ENCODE results near the gene FNBP1. TPM values are rescaled to one million over a fixed set of nuclear protein-coding genes. Genes with fewer than 3 reads are reported as not detected.

FNBP1 gene
- total and polyA plus RNA-seq, 5 experiments from 2014 or later, result 130 to 164 (median 143) TPM

DNA sequence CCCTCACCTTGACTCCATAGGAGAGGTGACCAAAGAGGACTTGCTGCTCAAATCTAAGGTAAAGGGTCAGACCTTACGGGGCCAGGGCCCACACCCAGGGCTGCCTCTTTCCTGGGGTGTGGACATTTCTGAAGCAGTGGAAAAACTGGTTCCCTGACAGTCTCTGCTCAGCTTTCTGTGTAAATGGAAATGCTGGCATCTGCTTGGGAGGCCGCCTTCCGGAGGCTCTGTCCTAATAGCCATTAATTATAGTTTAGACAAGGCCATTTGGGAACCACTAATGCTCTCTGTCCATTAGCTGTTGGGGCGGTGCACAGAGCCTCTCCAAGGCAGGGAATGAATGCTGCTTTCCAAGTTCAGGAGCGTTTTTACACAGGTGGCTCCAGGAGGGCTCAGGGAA is 190.4 kb downstream of the FNBP1 start:
- H3K36me3 Mint-ChIP-seq, result peaks cover 3 to 77% (median 44%) of the 10 kb centered on the region in 3 donors
- no peaks in the 10 kb centered on the region for H3K27me3 Mint-ChIP-seq
- no peak overlapping the region for H3K4me3 Mint-ChIP-seq
- H3K9me3 Mint-ChIP-seq, result no peaks in the 10 kb centered on the region
- DNase-seq (no peak), ATAC-seq (no peak)
- H3K27ac Mint-ChIP-seq, result no peak overlapping the region
- POLR2A ChIA-PET, result interaction anchor here (1.3 to 3.5 kb wide), 3 partner anchors 8 to 34 kb away, joined by 3 to 10 read pairs (median 5); no protein-coding TSS in a partner anchor
- H3K4me1 Mint-ChIP-seq, result peaks cover 23 to 90% (median 48%) of the 10 kb centered on the region in 4 donors

DNA sequence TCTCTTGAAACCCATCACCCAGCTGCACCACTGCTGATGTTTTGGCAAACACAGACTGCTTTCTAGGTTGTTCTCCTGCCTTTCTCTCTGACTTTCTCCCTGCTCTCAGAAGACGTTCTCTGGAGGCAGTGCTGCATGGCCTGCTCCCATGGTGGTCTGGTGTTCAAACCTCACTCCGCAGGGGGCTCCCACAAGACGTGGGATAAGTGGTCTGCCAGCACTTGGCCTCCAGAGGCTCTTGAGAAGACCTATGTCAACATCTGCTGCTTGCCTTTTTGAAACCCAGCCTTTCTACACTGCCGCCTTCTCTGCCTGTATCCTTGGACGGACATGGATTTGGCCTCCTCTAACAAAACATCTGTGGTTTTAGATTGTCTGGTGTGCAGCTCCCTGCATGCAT is 191.2 kb downstream of the FNBP1 start:
- POLR2A ChIA-PET, result interaction anchor here (1.1 to 1.8 kb wide), 3 partner anchors 11 to 15 kb away, joined by 4 to 8 read pairs (median 7); no protein-coding TSS in a partner anchor
- Mint-ChIP-seq H3K27me3 (no peaks in the 10 kb centered on the region), H3K4me1 (peaks cover 22 to 88% (median 47%) of the 10 kb centered on the region in 4 donors), H3K36me3 (peaks cover 3 to 72% (median 43%) of the 10 kb centered on the region in 3 donors), H3K9me3 (no peaks in the 10 kb centered on the region), H3K4me3 (peak overlapping the region in 1 of 10 donors; percentile 57), H3K27ac (peak overlapping the region in 8 of 10 donors; percentile 17 to 89 (median 60))
- DNase-seq, result no peak
- ATAC-seq, result no peak

DNA sequence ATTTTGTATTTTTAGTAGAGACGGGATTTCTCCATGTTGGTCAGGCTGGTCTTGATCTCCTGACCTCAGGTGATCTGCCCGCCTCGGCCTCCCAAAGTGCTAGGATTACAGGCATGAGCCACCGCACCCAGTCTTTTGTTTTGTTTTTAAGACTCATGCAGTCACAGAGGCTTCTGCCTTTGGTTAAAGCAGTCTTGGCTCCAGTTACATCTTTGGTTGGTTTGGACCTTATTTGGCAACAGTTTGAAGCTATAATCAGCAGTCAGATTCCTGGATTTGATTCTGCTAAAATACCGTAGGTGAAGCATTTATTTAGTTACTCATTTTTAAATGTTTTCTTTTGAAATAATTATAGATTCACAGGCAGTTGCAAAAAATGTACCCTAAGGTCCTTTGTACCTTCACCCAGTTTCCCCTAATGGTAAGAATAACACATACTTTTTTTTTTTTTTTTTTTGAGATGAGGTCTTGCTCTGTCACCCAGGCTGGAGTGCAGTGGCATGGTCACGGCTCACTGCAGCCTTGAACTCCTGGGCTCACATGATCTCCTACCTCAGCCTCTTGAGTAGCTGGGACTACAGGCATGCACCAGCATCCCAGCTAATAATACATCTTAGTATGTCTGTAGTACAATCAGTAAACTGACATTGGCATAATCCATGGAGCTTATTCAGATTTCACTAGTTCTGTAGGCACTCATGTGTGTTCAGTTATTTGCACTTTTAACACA is 192.0 kb downstream of the FNBP1 start:
- H3K27me3 Mint-ChIP-seq, result no peaks in the 10 kb centered on the region
- POLR2A ChIA-PET, result interaction anchor here (0.7 to 2.7 kb wide), 6 partner anchors 12 to 251 kb away, joined by 3 to 15 read pairs (median 6); partner anchors contain the start of genes C9orf78 and USP20
- H3K4me3 Mint-ChIP-seq, result no peak overlapping the region
- peaks cover 3 to 67% (median 41%) of the 10 kb centered on the region in 3 donors for H3K36me3 Mint-ChIP-seq
- H3K27ac Mint-ChIP-seq, result peak overlapping the region in 6 of 10 donors; percentile 21 to 89 (median 62)
- H3K4me1 Mint-ChIP-seq, result peaks cover 20 to 83% (median 45%) of the 10 kb centered on the region in 4 donors
- ATAC-seq (peak in 1 of 2 donors; percentile 19), DNase-seq (no peak)
- no peaks in the 10 kb centered on the region for H3K9me3 Mint-ChIP-seq

DNA sequence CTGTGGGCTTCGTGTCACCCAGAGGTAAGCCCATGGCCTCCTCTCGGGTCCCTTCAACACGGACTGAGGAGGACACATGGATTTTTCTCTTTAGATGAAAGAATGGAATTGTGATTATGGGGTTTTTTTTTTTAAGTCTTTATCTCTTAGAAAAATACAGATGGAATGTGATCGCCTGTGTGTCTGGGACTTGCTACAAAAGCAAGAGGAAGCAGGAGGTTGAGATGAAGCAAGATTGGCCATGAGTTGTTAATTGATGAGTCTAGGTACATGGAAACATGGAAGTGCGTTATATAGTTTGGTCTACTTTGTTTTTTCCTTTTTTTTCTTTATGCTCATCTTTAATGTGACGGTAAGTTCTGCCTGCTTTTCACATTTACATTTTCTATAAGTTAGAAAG is 193.1 kb downstream of the FNBP1 start:
- ATAC-seq, result no peak
- POLR2A ChIA-PET, result interaction anchor here (1.0 to 2.7 kb wide), 4 partner anchors 12 to 16 kb away, joined by 3 to 15 read pairs (median 3); partner anchors contain the start of genes C9orf78 and USP20
- H3K4me3 Mint-ChIP-seq, result peak overlapping the region in 3 of 10 donors; percentile 27 to 36 (median 35)
- peaks cover 3 to 60% (median 36%) of the 10 kb centered on the region in 3 donors for H3K36me3 Mint-ChIP-seq
- H3K27me3 Mint-ChIP-seq, result no peaks in the 10 kb centered on the region
- H3K4me1 Mint-ChIP-seq, result peaks cover 23 to 82% (median 43%) of the 10 kb centered on the region in 4 donors
- H3K27ac Mint-ChIP-seq, result peak overlapping the region in 6 of 10 donors; percentile 6 to 83 (median 56)
- H3K9me3 Mint-ChIP-seq, result no peaks in the 10 kb centered on the region
- no peak for DNase-seq

DNA sequence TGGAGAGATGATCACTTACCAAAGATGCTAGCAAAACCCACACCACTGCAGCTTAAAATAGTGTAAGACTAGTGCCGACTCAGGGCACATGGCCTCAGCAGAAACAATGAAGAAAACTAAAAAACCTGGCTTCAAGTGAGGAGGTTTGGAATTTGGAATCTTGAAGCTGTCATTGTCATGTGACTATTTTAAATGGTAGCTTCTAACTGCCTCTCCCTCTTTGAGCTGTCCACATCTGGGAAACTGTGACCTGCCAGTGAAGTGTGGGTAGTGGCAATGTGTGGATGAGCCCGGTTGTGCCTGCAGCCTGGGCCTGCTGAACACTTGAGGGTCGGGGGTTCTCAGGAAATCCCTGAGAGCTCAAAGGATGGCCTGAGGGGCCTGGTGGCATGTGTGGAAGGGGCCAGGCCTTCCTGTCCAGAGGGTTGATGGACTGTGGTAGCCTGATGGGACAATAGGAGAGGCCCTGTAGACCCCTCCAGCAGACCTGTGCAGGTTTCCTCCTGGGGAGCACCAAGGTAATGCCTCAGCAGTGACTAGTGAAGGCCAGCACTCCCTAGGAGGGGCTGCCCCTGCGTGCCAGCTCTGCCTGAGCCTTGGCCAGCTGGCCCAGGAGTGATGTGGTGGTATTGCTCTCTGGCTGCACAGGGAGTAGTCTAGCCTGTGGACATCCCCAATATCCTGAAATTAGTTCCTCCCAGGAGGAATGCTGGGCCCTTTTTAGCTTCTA is 194.1 kb downstream of the FNBP1 start:
- no peak overlapping the region for H3K4me3 Mint-ChIP-seq
- H3K27ac Mint-ChIP-seq, result peak overlapping the region in 3 of 10 donors; percentile 24 to 56 (median 43)
- H3K36me3 Mint-ChIP-seq, result peaks cover 0 to 57% (median 30%) of the 10 kb centered on the region in 3 donors
- no peaks in the 10 kb centered on the region for H3K27me3 Mint-ChIP-seq
- ATAC-seq (no peak), DNase-seq (no peak)
- POLR2A ChIA-PET, result interaction anchor here (1.0 to 2.7 kb wide), 5 partner anchors 9 to 17 kb away, joined by 3 to 15 read pairs (median 3); partner anchors contain the start of genes C9orf78 and USP20
- H3K9me3 Mint-ChIP-seq, result no peaks in the 10 kb centered on the region
- H3K4me1 Mint-ChIP-seq, result peaks cover 16 to 76% (median 34%) of the 10 kb centered on the region in 4 donors

DNA sequence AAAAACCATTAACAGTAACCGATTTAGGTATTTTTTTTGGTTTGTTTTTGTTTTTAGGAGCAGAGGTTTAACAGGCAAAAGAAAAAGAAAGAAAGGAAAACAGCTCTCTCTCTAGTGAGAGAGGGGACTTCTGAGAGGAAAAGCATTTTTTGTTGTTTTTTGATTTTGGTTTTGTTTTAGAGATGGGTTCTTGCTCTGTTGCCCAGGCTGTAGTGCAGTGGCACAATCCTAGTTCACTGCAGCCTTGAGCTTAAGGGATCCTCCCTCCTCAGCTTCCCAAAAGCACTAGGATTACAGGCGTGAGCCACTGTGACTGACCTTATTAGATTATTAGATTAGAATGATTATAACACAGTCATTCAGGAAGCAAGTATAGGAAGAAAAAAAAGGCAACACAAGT is 197.6 kb downstream of the FNBP1 start:
- H3K36me3 Mint-ChIP-seq, result peaks cover 0 to 48% (median 8%) of the 10 kb centered on the region in 3 donors
- no peaks in the 10 kb centered on the region for H3K9me3 Mint-ChIP-seq
- H3K27me3 Mint-ChIP-seq, result no peaks in the 10 kb centered on the region
- ATAC-seq (peak in 1 of 2 donors; percentile 41), DNase-seq (no peak)
- POLR2A ChIA-PET, result interaction anchor here (1.4 to 2.4 kb wide), 2 partner anchors 7 to 18 kb away, joined by 4 to 5 read pairs; no protein-coding TSS in a partner anchor
- H3K4me3 Mint-ChIP-seq, result peak overlapping the region in 7 of 10 donors; percentile 8 to 59 (median 36)
- H3K27ac Mint-ChIP-seq, result peak overlapping the region; percentile 59 to 92 (median 86)
- H3K4me1 Mint-ChIP-seq, result peaks cover 11 to 71% (median 33%) of the 10 kb centered on the region in 4 donors

DNA sequence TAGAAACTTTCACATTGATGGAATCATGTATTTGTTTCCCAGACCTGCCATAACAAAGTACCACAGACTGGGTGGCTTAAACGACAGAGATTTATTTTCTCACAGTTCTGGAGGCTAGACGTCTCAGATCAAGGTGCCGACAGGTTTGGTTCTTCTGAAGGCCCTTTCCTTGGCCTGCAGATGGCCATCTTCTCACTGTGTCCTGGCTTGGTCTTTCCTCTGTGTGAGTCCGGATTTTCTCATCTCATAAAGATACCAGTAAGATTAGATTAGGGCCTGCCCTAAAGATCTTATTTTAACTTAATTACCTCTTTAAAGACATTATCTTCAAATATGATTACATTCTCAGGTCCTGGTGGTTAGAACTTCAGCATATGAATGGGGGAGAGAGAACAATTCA is 201.9 kb downstream of the FNBP1 start:
- POLR2A ChIA-PET, result interaction anchor here (8.3 to 12.9 kb wide), 2 partner anchors 26 to 46 kb away, joined by 142 to 166 read pairs; no protein-coding TSS in a partner anchor
- H3K27me3 Mint-ChIP-seq, result no peaks in the 10 kb centered on the region
- H3K36me3 Mint-ChIP-seq, result peaks cover 0 to 39% (median 0%) of the 10 kb centered on the region in 3 donors
- DNase-seq, result no peak
- H3K27ac Mint-ChIP-seq, result peak overlapping the region; percentile 22 to 96 (median 85)
- peaks cover 26 to 82% (median 65%) of the 10 kb centered on the region in 4 donors for H3K4me1 Mint-ChIP-seq
- no peaks in the 10 kb centered on the region for H3K9me3 Mint-ChIP-seq
- ATAC-seq, result no peak
- H3K4me3 Mint-ChIP-seq, result peak overlapping the region in 8 of 10 donors; percentile 13 to 96 (median 27)

DNA sequence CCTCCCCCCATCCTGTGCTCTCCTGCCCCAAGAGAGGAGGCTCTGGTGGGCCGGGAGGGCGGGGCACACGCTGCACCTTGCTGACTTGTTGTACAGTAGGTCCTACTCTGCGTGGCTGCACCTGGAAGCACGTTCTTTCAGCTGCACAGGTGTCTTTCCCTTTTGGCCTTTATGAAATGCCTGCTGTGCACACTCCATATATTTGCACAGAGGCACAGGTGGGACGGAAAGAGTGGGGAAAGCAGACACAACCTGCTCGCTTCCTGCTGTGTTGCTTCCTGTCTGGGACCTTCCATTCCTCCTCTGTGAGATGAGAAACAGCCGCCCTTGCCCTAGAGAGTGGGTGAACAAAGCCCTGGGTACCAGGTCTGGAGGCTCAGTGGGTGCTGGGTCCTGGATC is 203.0 kb downstream of the FNBP1 start:
- POLR2A ChIA-PET, result interaction anchor here (0.8 to 12.9 kb wide), 3 partner anchors 9 to 47 kb away, joined by 4 to 166 read pairs (median 142); no protein-coding TSS in a partner anchor
- Mint-ChIP-seq H3K27ac (peak overlapping the region; percentile 19 to 96 (median 86)), H3K4me3 (peak overlapping the region; percentile 32 to 96 (median 61)), H3K27me3 (no peaks in the 10 kb centered on the region), H3K36me3 (peaks cover 0 to 38% (median 0%) of the 10 kb centered on the region in 3 donors), H3K9me3 (no peaks in the 10 kb centered on the region), H3K4me1 (peaks cover 24 to 74% (median 63%) of the 10 kb centered on the region in 4 donors)
- DNase-seq (peak in 2 of 10 donors; percentile 27 to 30), ATAC-seq (no peak)

DNA sequence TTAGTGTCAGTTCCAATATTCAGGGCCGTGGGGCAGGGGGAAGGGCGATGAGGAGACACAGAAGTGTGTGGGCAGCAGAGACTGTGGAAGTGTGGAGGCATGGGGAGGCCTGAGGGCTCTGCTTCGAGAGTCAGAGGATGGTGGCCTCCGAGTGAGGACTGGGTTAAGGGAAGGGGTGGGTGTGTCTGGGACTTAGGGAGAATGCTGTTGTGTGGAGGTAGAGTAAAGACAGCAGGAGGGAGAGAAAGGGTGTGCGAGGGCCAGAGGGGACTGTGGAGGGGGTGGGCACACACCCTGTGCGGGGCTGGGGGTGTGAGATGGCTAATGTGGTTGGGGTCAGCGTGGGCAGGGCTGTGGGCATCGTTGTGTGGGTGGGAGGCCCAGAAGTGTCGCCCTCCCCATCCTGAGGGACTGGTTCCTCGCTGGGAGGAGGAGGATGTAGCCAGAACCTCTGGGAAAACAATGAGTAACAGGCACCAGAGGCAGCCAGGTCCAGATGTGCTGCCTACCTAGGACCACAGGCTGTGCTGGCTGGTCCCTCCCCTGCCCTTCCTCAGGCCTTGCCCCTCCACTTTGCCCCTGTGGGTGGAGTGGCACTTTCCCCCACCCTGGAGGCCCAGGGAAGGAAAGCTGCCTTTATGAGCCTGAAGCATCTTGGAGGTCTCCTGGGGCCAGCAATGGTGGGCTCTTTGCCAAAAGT is 203.5 kb downstream of the FNBP1 start:
- peak overlapping the region; percentile 50 to 96 (median 82) for H3K4me3 Mint-ChIP-seq
- peaks cover 0 to 41% (median 0%) of the 10 kb centered on the region in 3 donors for H3K36me3 Mint-ChIP-seq
- peak overlapping the region; percentile 81 to 99 (median 93) for H3K27ac Mint-ChIP-seq
- H3K27me3 Mint-ChIP-seq, result no peaks in the 10 kb centered on the region
- no peak for DNase-seq
- peaks cover 26 to 73% (median 67%) of the 10 kb centered on the region in 4 donors for H3K4me1 Mint-ChIP-seq
- POLR2A ChIA-PET, result interaction anchor here (0.6 to 12.9 kb wide), 4 partner anchors 9 to 287 kb away, joined by 3 to 166 read pairs (median 73); no protein-coding TSS in a partner anchor
- H3K9me3 Mint-ChIP-seq, result no peaks in the 10 kb centered on the region
- no peak for ATAC-seq

DNA sequence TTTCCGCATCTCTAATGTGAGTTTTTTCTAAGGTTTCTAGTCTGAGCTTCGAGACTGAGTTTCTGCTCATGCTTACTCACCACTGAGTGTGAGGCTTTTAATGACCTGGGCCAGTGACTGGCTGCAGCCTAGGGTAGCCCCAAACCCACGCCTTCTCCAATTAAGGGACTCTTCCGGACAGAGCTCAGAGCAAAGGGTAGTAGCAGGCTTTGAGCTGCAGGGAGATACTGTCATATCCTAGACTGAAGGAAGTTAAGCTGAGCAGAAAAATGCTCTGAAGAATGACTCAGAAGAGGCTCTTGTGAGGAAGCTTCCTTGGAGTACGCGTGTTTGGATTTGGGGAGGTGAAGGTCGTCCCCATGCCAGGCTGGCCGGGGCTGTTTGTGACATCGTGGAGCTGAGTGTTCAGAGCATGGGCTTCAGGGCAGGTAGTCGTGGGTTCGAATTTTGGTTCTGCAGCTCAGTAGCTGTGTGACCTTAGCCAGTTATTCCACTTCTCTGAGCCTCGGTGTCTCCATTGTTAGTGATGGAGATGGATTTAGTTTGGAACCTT is 204.2 kb downstream of the FNBP1 start:
- Mint-ChIP-seq H3K27ac (peak overlapping the region; percentile 81 to 99 (median 93)), H3K9me3 (no peaks in the 10 kb centered on the region), H3K36me3 (peaks cover 0 to 42% (median 0%) of the 10 kb centered on the region in 3 donors), H3K27me3 (no peaks in the 10 kb centered on the region), H3K4me1 (peaks cover 30 to 78% (median 73%) of the 10 kb centered on the region in 4 donors), H3K4me3 (peak overlapping the region; percentile 58 to 96 (median 82))
- POLR2A ChIA-PET, result interaction anchor here (0.6 to 12.9 kb wide), 4 partner anchors 12 to 287 kb away, joined by 3 to 166 read pairs (median 72); no protein-coding TSS in a partner anchor
- ATAC-seq (no peak), DNase-seq (no peak)

Measured in naive thymus-derived CD8-positive, alpha-beta T cell (primary cell).